Loucy (cell line): ENCODE results near the gene ASB9.
A peak's percentile ranks its signal among the peaks of the same experiment; 100 is the strongest.

Experiments
- H2AFZ ChIP-seq: fragments of 200-600 bp; sonication (generic); 2 replicates; pipeline ENCODE4 v1.6.0; 2016; ENCODE audit warnings: antibody characterized with exemption, mild to moderate bottlenecking, low read length, moderate library complexity
- H3F3A ChIP-seq: fragments of 200-600 bp; 2 replicates; pipeline ENCODE4 v1.6.0; 2016; ENCODE audit warnings: antibody characterized with exemption, low read depth, mild to moderate bottlenecking
- H3K27me3 ChIP-seq: fragments of 200-600 bp; sonication (generic); 2 replicates; pipeline ENCODE4 v1.6.1; 2014; ENCODE audit warnings: low read length, mild to moderate bottlenecking; ENCODE audit not compliant: insufficient read depth, poor library complexity, severe bottlenecking
- H3K36me3 ChIP-seq: fragments of 200-600 bp; sonication (generic); 2 replicates; pipeline ENCODE4 v1.6.1; 2016; ENCODE audit warnings: low read length; ENCODE audit not compliant: insufficient read depth
- H3K4me1 ChIP-seq: fragments of 200-600 bp; sonication (generic); 2 replicates; pipeline ENCODE4 v1.5.1; 2014; ENCODE audit warnings: low read length, mild to moderate bottlenecking; ENCODE audit not compliant: insufficient read depth, poor library complexity, severe bottlenecking
- H3K4me2 ChIP-seq: fragments of 200-600 bp; sonication (generic); 2 replicates; pipeline ENCODE4 v1.6.0; 2014; ENCODE audit warnings: antibody characterized with exemption, low read length, low read depth, mild to moderate bottlenecking; ENCODE audit not compliant: poor library complexity, severe bottlenecking
- H3K4me3 ChIP-seq: fragments of 200-600 bp; sonication (generic); 2 replicates; pipeline ENCODE4 v1.5.1; 2014; ENCODE audit warnings: low read length, mild to moderate bottlenecking, mixed read lengths; ENCODE audit not compliant: poor library complexity, severe bottlenecking
- H3K79me2 ChIP-seq: fragments of 200-600 bp; sonication (generic); 2 replicates; pipeline ENCODE4 v1.6.1; 2014; ENCODE audit warnings: low read length; ENCODE audit not compliant: insufficient read depth
- H3K9ac ChIP-seq: fragments of 200-600 bp; sonication (generic); 2 replicates; pipeline ENCODE4 v1.6.0; 2014; ENCODE audit warnings: mild to moderate bottlenecking, low read depth, low read length, moderate library complexity; ENCODE audit not compliant: poor library complexity, severe bottlenecking
- H3K9me2 ChIP-seq: fragments of 200-600 bp; sonication (generic); replicated peaks from 2 replicates; pipeline ENCODE4 v1.6.1; 2016; ENCODE audit warnings: low read depth, low read length, mixed read lengths
- H3K9me3 ChIP-seq: fragments of 200-600 bp; sonication (generic); 2 replicates; pipeline ENCODE4 v1.6.1; 2014; ENCODE audit warnings: mild to moderate bottlenecking, antibody characterized with exemption, low read length, low read depth; ENCODE audit not compliant: insufficient read depth
- H4K20me1 ChIP-seq: fragments of 200-600 bp; sonication (generic); 2 replicates; pipeline ENCODE4 v1.6.0; 2014; ENCODE audit warnings: antibody characterized with exemption, low read length, mild to moderate bottlenecking; ENCODE audit not compliant: insufficient read depth, poor library complexity, severe bottlenecking
- CTCF ChIP-seq: fragments of 200-600 bp; sonication (generic); conservative IDR thresholded peaks from 2 replicates; pipeline ENCODE4 v1.5.1; 2014; ENCODE audit warnings: mild to moderate bottlenecking, antibody characterized with exemption, low read length
- EZH2phosphoT487 ChIP-seq: fragments of 200-600 bp; IDR thresholded peaks from 2 replicates; pipeline ENCODE4 v1.6.1; 2018; ENCODE audit warnings: antibody characterized with exemption, mild to moderate bottlenecking, moderate library complexity, borderline replicate concordance

The ASB9 gene

GRCh38 chrX:15301924-15302323 is 32.0 kb upstream of the ASB9 start:
- Histone ChIP-seq H4K20me1 (no peaks in the 10 kb centered on the region), H3K36me3 (no peaks in the 10 kb centered on the region), H2AFZ (peak overlapping the region; percentile 75), H3K9me3 (no peaks in the 10 kb centered on the region), H3K4me2 (no peak overlapping the region), H3F3A (no peaks in the 10 kb centered on the region), H3K4me1 (no peaks in the 10 kb centered on the region), H3K9me2 (no peaks in the 10 kb centered on the region), H3K79me2 (no peaks in the 10 kb centered on the region), H3K9ac (no peak overlapping the region), H3K27me3 (no peaks in the 10 kb centered on the region), H3K4me3 (no peak overlapping the region)
- TF ChIP-seq EZH2phosphoT487 (no peak), CTCF (no peak)

DNA sequence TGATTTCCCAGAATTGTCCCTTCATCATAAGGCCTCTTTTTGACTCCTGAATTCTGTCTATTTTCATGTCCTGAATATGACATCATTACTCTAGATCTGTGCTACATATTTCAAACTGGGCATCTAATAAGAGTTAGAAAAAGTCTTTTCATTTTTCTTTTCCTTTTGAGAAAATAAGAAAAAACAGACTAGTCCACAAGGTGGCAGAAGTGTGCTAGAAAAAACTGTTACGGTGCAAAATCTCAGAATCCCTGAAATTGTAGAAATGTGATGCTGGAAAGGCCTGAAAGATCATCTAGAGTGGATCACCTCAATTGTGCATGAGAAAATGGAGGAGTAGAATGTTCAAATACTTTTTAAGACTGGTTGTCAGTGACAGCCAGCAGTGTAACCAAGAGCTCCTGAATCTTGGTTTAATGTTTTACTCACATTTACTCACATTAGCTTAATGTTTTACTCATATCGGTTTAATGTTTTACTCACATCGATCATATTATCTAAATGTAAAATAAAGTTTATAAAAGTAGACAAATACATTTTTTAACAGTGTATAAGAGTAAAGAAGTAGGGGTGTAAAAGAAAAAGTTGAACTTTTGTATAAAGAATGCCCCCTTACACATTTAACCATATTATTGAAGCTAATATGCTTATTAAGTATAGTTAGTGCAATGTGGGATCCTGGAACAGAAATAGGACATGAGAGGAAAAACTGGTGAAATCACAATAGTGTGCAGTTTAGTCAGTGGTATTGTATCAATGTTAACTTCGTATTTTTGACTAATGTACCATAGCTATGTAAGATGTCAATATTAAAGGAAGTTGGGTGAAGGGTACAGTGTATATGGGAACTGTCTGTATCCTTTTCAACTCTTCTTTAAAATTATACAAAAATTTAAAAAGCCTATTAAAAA is 30.3 kb upstream of the ASB9 start:
- Histone ChIP-seq H3K4me1 (no peaks in the 10 kb centered on the region), H3K36me3 (no peaks in the 10 kb centered on the region), H3K9me3 (no peaks in the 10 kb centered on the region), H2AFZ (no peak overlapping the region), H3K4me3 (no peak overlapping the region), H3K4me2 (no peak overlapping the region), H3K9ac (no peak overlapping the region), H3F3A (no peaks in the 10 kb centered on the region), H3K27me3 (no peaks in the 10 kb centered on the region), H3K9me2 (no peaks in the 10 kb centered on the region), H4K20me1 (no peaks in the 10 kb centered on the region), H3K79me2 (no peaks in the 10 kb centered on the region)
- TF ChIP-seq CTCF (peak; percentile 56), EZH2phosphoT487 (no peak)

DNA sequence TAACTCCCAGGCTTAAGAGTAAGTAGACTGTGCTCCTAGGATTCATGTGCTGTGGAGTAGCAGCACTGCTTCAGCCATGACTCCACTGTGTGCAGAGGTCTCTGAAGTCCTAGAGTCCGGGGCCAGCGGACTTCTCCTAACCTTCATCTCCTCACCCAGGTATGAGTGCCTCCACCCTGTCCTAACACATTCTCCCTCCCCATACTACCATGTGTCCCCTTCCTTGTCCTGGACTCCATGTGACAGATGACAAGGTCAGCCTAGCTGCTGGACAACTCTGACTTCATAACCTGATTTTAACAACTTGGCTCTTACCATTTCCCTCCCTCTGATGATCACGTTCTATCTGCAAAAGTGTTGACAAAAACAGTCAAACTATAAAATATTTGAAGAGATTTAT is 28.9 kb upstream of the ASB9 start:
- H3K27me3 ChIP-seq, result no peaks in the 10 kb centered on the region
- no peak overlapping the region for H3K4me2 ChIP-seq
- no peak overlapping the region for H2AFZ ChIP-seq
- H3K9me3 ChIP-seq, result no peaks in the 10 kb centered on the region
- H3F3A ChIP-seq, result no peaks in the 10 kb centered on the region
- H3K4me1 ChIP-seq, result no peaks in the 10 kb centered on the region
- H3K36me3 ChIP-seq, result no peaks in the 10 kb centered on the region
- no peak overlapping the region for H3K9ac ChIP-seq
- no peaks in the 10 kb centered on the region for H4K20me1 ChIP-seq
- no peak overlapping the region for H3K4me3 ChIP-seq
- TF ChIP-seq CTCF (no peak), EZH2phosphoT487 (no peak)
- H3K79me2 ChIP-seq, result no peaks in the 10 kb centered on the region
- H3K9me2 ChIP-seq, result no peaks in the 10 kb centered on the region
